Posterior cingulate gyrus (tissue), 11 donors: ENCODE results near the gene LIMK1.
"Not testable (repeated sequence)": the region's sequence is repeated elsewhere in the genome, so short reads cannot be mapped to it uniquely, and the experiment has no call there.

Experiments used
- DNase-seq, 10 donors: peaks; one replicate each; pipeline versions ENCODE4 v3.0.0 to v3.0.0-alpha.2; 2020 to 2021; ENCODE audit warnings: mixed read lengths in 3 of 10
- intact Hi-C: fragments of 100-400 bp; cut with DNase I; formaldehyde crosslinking; loops from one replicate; pipeline ENCODE4 v1.15.1; 2023

Gene LIMK1

GRCh38 chr7:74083117-74083876 is at the start of gene LIMK1:
TSS of gene LIMK1 (plus strand) at chr7:74083804. CDS start at chr7:74083991, 187 bp downstream.
- DNase-seq: peak; percentile 58 to 97 (median 78)
- intact Hi-C loops: no loop called here

DNA sequence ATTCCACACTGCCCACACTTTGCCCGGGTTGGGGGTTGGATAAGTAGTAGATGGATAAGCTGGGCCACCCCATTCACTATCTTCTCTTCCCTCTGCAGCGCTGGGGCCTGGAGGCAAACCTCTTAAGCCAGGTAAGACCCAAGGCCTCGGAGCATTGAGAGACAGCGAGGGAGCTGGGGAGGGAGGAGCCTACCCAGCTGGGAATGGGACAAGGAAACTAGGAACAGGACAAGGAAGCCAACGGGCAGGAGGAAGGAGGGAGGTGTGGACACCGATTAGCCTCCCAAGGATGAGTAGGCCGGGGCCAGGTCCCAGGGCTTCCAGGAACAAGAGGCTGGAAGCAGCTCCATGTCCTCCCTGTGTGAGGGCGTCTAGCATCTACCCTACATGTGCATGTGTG is 46.0 kb upstream of the LIMK1 start:
- peak in 3 of 10 donors; percentile 43 to 57 (median 43) for DNase-seq
- intact Hi-C loops: no loop called here

- intact Hi-C loops: no loop called here
Measured at GRCh38 chr7:74038194-74038961, 45.2 kb upstream of the LIMK1 start.

GRCh38 chr7:74039337-74039736 is 44.3 kb upstream of the LIMK1 start:
- DNase-seq: peak in 2 of 10 donors; percentile 74 to 90
- intact Hi-C loops: no loop called here

More at GRCh38 chr7:74038194-74038961, 45.2 kb upstream of the LIMK1 start:
- DNase-seq: peak in 3 of 10 donors; percentile 48 to 80 (median 53)

GRCh38 chr7:74040101-74040790 is 43.4 kb upstream of the LIMK1 start:
- intact Hi-C loops: no loop called here
- peak in 3 of 10 donors; percentile 15 to 69 (median 56) for DNase-seq

DNA sequence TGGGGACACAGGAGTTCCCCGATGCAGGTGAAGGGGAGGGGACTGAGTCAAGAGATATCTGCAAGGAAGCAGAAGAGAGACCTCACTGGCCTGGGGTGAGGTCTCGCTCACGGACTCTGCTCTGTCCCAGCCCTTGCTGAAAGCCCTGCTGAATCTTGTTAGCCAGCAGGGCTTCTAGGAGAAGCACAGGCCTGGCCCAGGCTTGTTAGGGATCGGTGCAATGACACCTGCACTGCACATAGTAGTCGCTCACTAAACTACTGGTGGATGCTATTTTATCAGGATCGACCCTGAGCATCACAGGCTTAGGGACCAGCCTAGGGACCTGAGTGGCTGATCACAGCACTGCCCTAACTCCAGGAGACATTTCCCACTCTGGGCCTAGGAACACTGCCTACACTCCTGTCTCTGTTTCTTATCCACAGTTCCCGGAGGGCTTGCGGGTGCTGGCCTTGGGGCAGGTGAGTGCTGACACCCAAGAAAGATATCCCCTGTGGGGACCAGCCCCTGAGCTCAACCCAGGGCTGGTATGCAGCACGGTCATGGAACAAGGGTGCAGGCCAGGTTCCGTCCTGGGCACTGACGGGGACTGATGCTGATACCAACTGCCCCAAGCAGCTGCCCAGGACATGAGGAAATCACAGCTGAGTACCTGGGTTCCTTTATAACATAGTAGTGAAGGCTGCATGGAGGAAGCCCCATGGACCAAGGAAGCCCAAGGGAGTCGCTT is 42.6 kb upstream of the LIMK1 start:
- peak in 3 of 10 donors; percentile 55 to 71 (median 66) for DNase-seq
- intact Hi-C loops: no loop called here

DNA sequence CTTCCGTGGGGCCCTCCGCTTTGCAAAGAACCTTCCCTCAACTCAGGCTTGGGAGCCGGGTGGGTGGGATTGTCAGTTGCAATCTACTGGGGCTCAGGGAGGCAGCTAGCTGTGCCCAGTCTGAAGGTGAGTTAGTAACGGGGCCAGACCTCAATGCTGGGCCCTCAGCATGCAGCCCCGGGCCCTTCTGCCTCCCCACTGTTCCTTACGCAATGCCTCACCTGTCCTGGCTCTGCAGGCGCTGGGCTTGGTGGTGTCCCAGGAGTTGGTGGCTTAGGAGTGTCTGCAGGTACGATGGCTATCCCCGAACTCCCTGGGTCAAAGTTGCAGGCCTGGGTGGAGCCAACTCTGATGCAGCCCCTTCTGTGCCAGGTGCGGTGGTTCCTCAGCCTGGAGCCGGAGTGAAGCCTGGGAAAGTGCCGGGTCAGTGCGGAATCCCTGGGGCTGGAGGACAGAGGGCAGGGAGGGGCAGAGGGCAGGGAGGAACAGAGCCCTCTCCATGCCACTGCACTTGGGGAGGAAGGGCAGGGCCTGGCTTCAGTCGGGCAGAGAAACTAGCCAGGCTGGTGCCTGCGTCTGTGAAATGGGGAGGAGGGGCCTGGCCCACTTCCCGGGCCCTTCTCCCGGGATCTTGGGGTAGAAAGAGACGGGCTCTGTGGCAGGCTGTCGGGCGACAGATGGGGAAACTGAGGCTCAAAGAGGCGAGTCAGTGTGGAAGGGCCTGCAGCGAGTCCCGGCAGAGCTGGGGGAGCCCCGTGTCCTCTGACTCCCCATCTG is 40.7 kb upstream of the LIMK1 start:
- peak in 6 of 10 donors; percentile 39 to 93 (median 69) for DNase-seq
- intact Hi-C loops: no loop called here

GRCh38 chr7:74043523-74043951 is 40.1 kb upstream of the LIMK1 start:
- peak in 3 of 10 donors; percentile 52 to 73 (median 52) for DNase-seq
- intact Hi-C loops: no loop called here

- peak in 9 of 10 donors; percentile 56 to 95 (median 70) for DNase-seq
- intact Hi-C loops: no loop called here
Measured at GRCh38 chr7:74044366-74045350, 38.9 kb upstream of the LIMK1 start.

DNA sequence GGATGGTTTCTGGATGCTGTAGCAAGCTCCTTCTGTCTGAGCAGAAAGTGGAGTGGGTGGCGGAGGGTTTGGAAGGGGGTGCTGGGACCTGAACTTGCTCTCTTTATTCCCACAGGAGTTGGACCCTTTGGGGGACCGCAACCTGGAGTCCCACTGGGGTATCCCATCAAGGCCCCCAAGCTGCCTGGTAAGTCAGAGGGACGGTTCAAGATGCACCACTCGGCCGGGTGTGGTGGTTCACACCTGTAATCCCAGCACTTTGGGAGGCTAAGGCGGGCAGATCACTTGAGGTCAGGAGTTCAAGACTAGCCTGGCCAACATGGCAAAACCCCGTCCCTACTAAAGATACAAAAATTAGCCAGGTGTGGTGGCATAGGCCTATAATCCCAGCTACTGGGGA is 37.0 kb upstream of the LIMK1 start:
- peak in 3 of 10 donors; percentile 40 to 46 (median 45) for DNase-seq
- intact Hi-C loops: not testable (repeated sequence)

DNA sequence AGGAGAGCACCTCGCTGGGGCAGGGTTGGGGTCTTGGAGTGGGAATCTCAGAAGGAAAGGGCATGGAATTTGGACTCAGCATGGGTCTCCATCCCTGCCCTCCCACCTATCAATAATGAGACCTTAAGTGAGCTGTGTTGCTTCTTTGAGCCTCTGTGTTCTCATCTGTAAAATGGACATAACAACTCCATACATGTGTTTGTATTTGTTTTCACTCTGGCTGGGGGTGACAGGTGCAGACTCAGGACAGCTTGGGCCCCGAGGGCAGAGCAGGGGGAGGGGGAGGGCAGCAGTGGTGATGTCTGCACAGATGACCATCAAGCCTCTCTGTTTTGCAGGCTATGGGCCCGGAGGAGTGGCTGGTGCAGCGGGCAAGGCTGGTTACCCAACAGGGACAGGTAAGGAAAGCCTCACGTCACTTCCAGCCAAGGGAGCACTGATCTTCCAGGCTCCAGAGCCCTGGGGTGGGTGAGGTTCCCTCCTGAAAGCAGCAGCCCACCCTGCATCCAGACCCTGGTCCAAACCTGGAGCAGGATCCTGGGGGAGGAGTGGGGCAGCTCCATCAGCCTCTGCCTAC is 35.7 kb upstream of the LIMK1 start:
- intact Hi-C loops: no loop called here

DNA sequence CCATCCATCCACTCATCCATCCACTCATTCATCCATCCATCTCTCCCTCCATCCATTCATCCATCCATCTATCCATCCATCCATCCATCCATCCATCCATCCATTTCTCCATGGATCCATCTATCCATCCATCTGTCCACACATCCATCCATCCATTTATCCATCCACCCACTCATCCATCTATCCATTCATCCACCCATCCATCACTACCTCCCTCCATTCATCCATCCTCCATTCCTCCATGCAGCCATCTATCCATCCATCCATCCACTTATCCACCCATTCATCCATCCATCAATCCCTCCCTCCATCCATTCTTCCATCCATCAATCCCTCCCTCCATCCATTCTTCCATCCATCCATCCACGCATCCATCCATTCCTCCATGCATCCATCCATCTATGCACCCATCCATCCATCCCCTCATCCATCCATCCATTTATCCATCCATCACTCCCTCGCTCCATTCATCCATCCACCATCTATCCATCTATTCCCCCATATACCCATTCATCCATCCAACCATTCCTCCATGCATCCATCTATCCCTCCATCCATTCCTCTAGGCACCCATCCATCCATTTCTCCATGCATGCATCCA is 34.5 kb upstream of the LIMK1 start:
- DNase-seq: no peak
- intact Hi-C loops: no loop called here

More for the DNA sequence above, 35.7 kb upstream of the LIMK1 start:
- DNase-seq: peak in 3 of 10 donors; percentile 30 to 69 (median 44)

- no peak for DNase-seq
- intact Hi-C loops: no loop called here
Measured at GRCh38 chr7:74049997-74050798, 33.4 kb upstream of the LIMK1 start.

DNA sequence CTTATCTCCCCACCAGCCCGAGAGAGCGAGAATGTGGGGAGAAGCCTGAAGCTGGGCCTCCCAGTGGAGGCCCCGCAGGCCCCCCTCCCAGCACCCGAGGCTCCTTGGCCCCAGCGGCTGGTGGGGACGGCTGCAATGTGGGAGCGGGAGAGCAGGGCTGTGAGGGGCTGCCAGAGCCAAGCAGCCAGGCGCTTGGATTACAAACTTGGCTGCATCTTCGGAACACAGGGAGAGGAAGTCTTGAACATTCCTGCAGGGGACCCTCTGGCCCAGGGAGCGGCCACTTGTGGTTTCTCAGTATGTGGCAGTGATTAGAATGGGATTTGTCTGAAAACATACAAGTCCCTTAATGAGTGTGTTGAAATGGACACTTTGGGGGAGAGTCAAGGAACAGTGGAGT is 32.4 kb upstream of the LIMK1 start:
- intact Hi-C loops: no loop called here
- peak in 3 of 10 donors; percentile 19 to 54 (median 54) for DNase-seq

DNA sequence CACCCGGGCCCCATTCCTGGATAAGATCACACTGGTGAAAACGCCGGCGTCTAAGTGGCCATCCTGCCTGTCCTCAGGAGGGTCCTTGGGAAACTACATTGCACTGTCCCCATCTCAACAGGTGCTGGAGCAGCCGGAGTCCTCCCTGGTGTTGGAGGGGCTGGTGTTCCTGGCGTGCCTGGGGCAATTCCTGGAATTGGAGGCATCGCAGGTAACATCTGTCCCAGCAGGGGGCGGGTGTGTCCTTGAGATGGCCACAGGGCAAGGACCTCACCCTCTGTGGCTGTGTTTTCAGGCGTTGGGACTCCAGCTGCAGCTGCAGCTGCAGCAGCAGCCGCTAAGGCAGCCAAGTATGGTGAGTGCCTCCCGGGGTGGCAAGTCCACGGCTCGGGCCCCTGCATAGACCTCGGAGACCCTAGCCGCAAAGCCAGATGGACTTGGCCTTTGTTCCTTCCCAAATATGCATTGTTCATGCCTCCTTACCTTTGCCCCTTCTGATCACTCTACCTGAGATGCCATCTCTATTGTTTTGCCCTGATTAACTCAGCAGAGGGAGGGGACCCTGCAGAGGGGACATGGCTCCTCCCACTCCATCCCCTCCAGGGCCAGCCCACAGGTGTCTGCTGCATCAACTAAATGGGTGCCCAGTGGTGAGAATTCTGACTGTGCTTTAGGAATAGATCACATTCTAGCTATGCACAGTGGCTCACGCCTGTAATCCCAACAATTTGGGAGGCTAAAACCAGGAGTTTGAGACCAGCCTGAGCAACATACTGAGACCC is 31.8 kb upstream of the LIMK1 start:
- intact Hi-C loops: no loop called here
- peak in 2 of 10 donors; percentile 41 to 70 for DNase-seq

GRCh38 chr7:74052628-74053027 is 31.0 kb upstream of the LIMK1 start:
- intact Hi-C loops: no loop called here
- no peak for DNase-seq
